Endothelial cell of umbilical vein (primary cell): ENCODE results near the gene CNIH2. TPM values are rescaled to one million over a fixed set of nuclear protein-coding genes. Genes with fewer than 3 reads are reported as not detected.

Experiments used
- BruUV-seq: library from RNA; stranded (reverse); fragments of 400-500 nt; replicated peaks from 2 replicates; lab custom pipeline; 2021; lab: Mats Ljungman, UMichigan
- CTCF ChIA-PET: fragments of 300-600, 350-600 bp; sonication (Branson Sonifier 250); formaldehyde crosslinking; loops from one replicate; lab custom pipeline; 2021; ENCODE audit warnings: antibody characterized with exemption, inconsistent platforms; lab: Charles Lee
- POLR2A ChIA-PET: fragments of 300-600, 350-600 bp; sonication (Branson Sonifier 250); formaldehyde crosslinking; loops from one replicate; lab custom pipeline; 2021; ENCODE audit warnings: antibody characterized with exemption, inconsistent platforms; lab: Charles Lee
- DNase-seq: peaks from one replicate; pipeline ENCODE4 v3.0.0-alpha.2; 2011; ENCODE audit warnings: low read depth, low spot score
- FAIRE-seq: peaks from 2 replicates; lab custom pipeline; 2011; peaks lifted over from hg19 to GRCh38; lab: Jason Lieb, UNC
- H2AFZ ChIP-seq: 2 replicates; pipeline ENCODE4 v1.6.0; 2012; ENCODE audit warnings: low read depth, low read length, control low read depth, inconsistent platforms
- H3K27ac ChIP-seq: 2 replicates; pipeline ENCODE4 v1.5.1; 2011; ENCODE audit warnings: low read depth, mild to moderate bottlenecking, control low read depth, low read length, moderate library complexity; ENCODE audit not compliant: insufficient read depth
- H3K27me3 ChIP-seq, 2 experiments: 2 replicates each; pipeline versions ENCODE4 v1.6.0 to v1.6.1; 2011; ENCODE audit warnings: low read length in 2 of 2, mixed read lengths in 1 of 2; ENCODE audit not compliant: control insufficient read depth in 2 of 2, insufficient read depth in 2 of 2
- H3K36me3 ChIP-seq, 2 experiments: 2 replicates in 1 of 2; 3 replicates in 1 of 2; pipeline ENCODE4 v1.5.1; 2011; ENCODE audit warnings: low read length in 2 of 2, mild to moderate bottlenecking in 1 of 2, moderate library complexity in 1 of 2; ENCODE audit not compliant: control insufficient read depth in 2 of 2, insufficient read depth in 2 of 2; ENCODE audit errors: extremely low read depth in 1 of 2
- H3K4me1 ChIP-seq: 3 replicates; pipeline ENCODE4 v1.5.1; 2011; ENCODE audit warnings: mild to moderate bottlenecking, low read length; ENCODE audit not compliant: control insufficient read depth, insufficient read depth; ENCODE audit errors: extremely low read depth
- H3K4me2 ChIP-seq: 2 replicates; pipeline ENCODE4 v1.6.1; 2011; ENCODE audit warnings: low read length, control low read depth, mixed read lengths; ENCODE audit not compliant: insufficient read depth
- H3K4me3 ChIP-seq, 3 experiments: fragments of 200-600 bp in 1 of 3; sonication (generic), shearing (Covaris generic) in 1 of 3; replicated peaks in 1 of 3; 2 replicates each; pipeline ENCODE4 v1.5.1; 2011 to 2016; ENCODE audit warnings: control low read depth in 3 of 3, low read length in 3 of 3, mild to moderate bottlenecking in 2 of 3, inconsistent platforms in 1 of 3, low read depth in 1 of 3, moderate library complexity in 1 of 3; ENCODE audit not compliant: insufficient read depth in 1 of 3
- H3K79me2 ChIP-seq: 2 replicates; pipeline ENCODE4 v1.6.0; 2012; ENCODE audit warnings: low read length, inconsistent platforms; ENCODE audit not compliant: control insufficient read depth, insufficient read depth
- H3K9ac ChIP-seq: replicated peaks from 2 replicates; pipeline ENCODE3; 2011; ENCODE audit warnings: low read length, control low read depth; ENCODE audit not compliant: insufficient read depth; ENCODE audit errors: extremely low read depth
- H3K9me1 ChIP-seq: replicated peaks from 3 replicates; pipeline ENCODE4 v1.6.0; 2011; ENCODE audit warnings: mild to moderate bottlenecking, low read length; ENCODE audit not compliant: control insufficient read depth, insufficient read depth; ENCODE audit errors: extremely low read depth
- H3K9me3 ChIP-seq: replicated peaks from 2 replicates; pipeline ENCODE4 v1.5.1; 2012; ENCODE audit warnings: low read length, inconsistent platforms; ENCODE audit not compliant: control insufficient read depth, insufficient read depth
- H4K20me1 ChIP-seq: replicated peaks from 2 replicates; pipeline ENCODE3; 2011; ENCODE audit warnings: mild to moderate bottlenecking, low read length; ENCODE audit not compliant: control insufficient read depth, insufficient read depth; ENCODE audit errors: extremely low read depth
- EZH2 ChIP-seq: IDR thresholded peaks from 2 replicates; pipeline ENCODE4 v1.6.1; 2012; ENCODE audit warnings: borderline replicate concordance, low read depth, mild to moderate bottlenecking, moderate library complexity, low read length, inconsistent platforms; ENCODE audit not compliant: severe bottlenecking
- JUN ChIP-seq: IDR thresholded peaks from 2 replicates; pipeline ENCODE4 v1.6.1; 2011; ENCODE audit warnings: borderline replicate concordance, low read depth; ENCODE audit not compliant: insufficient read length, insufficient read depth
- POLR2A ChIP-seq: IDR thresholded peaks from 2 replicates; pipeline ENCODE4 v1.6.1; 2012; ENCODE audit warnings: low read depth, mild to moderate bottlenecking, control low read depth, low read length
- POLR2AphosphoS5 ChIP-seq: IDR thresholded peaks from 2 replicates; pipeline ENCODE4 v1.6.1; 2012; ENCODE audit warnings: low read depth, mild to moderate bottlenecking, control low read depth, low read length, moderate library complexity; ENCODE audit not compliant: insufficient read depth
- dilution Hi-C: fragments of 300-500 bp; cut with MboI; formaldehyde crosslinking; loops from one replicate; pipeline ENCODE4 v1.15.0; 2019; ENCODE audit warnings: low sequenced_read_pairs; ENCODE audit not compliant: extremely low pct_ligation_motif_present
- intact Hi-C: fragments of 100-400 bp; cut with micrococcal nuclease; formaldehyde crosslinking; loops from one replicate; pipeline ENCODE4 v1.10.0; 2022
- polyA plus RNA-seq, 4 experiments: library from polyadenylated mRNA; depleted of rRNA in 3 of 4; stranded (reverse) in 3 of 4; unstranded in 1 of 4; fragments of >200 nt; gene quantifications; 2 replicates each; pipeline versions ENCODE4 v1.2.1 to v1.2.3, GENCODE V29; 2011 to 2012; ENCODE audit warnings: missing spikeins in 1 of 4
- total RNA-seq: library from RNA; stranded (reverse); gene quantifications from 2 replicates; pipeline ENCODE4 v1.2.3, GENCODE V29; 2021

The CNIH2 gene
- total and polyA plus RNA-seq, 2 donors (not counting 3 experiments of a cell fraction or from before 2014, with no cell fraction given): 0.46 to 1.2 TPM

DNA sequence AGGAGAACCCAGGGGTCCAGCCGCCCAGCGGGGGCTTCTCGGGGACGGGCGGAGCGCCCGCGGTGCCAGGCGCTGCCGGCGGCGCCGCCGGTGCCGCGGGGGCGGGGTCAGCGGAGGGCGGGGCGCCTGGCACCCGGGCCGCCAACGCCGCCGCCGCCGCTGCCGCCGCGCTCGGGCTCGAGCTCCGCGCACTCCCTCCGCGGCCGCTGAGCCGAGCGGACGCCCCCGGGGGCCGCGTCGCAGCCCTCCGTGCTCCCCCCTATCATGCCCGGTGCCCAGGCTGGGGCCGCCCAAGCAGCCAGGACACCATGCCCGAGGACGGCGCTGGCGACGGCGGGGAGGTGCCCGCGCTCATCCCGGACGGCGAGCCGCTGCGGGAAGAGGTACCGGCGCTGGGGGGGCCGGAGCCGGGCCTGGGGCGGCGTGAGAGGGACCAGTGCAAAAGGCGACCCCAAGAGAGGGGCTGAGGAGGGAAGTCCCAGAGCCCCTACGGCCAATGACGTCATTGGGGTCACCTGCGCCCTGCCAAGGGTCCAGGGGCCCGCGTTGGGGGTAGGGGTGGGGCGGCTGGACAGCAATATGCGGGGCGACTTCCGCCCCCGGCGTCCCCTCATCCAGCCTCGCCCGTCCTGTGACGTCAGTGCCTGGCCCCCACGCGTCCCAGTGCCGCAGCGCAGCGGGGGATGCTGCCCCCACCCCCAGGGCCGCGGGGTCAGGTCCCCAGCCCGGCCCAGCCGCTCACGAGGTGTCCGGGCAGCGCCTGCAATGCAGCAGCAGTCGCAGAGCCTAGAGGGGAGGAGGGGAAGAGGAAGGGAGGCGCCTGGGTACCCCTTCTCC is 13.9 kb downstream of the CNIH2 start, which contains the start of gene TMEM151A:
TSS of gene TMEM151A (plus strand) at position 189 of the 837 bp plus-strand sequence. CDS start at position 309, 120 bp downstream.
- BruUV-seq: no TSS peak
- no peaks in the 10 kb centered on the region for H4K20me1 ChIP-seq
- no peak within 1 kb of the TSS for H2AFZ ChIP-seq
- H3K36me3 ChIP-seq: no peaks in the 10 kb centered on the region
- H3K4me1 ChIP-seq: peaks cover 13% of the 10 kb centered on the region
- TF ChIP-seq POLR2A (no peak), EZH2 (peak; percentile 91)
- H3K27ac ChIP-seq: no peak within 1 kb of the TSS
- FAIRE-seq: no peak
- ChIA-PET CTCF (interaction anchor here (0.6 to 1.9 kb wide), 5 partner anchors 9 to 69 kb away, joined by 3 to 10 read pairs (median 5); no protein-coding TSS in a partner anchor), POLR2A (no interaction called here)
- peak within 1 kb of the TSS; percentile 16 for H3K4me2 ChIP-seq
- H3K79me2 ChIP-seq: peaks cover 12% of the 10 kb centered on the region
- H3K9me1 ChIP-seq: no peaks in the 10 kb centered on the region
- no peak for DNase-seq
- peak within 1 kb of the TSS in 1 of 3 experiments; percentile 13 for H3K4me3 ChIP-seq
- intact Hi-C loops: no loop called here
- peaks cover 20% of the 10 kb centered on the region in 2 experiments for H3K27me3 ChIP-seq
- dilution Hi-C loops: no loop called here
- H3K9me3 ChIP-seq: no peaks in the 10 kb centered on the region
- H3K9ac ChIP-seq: no peak within 1 kb of the TSS

DNA sequence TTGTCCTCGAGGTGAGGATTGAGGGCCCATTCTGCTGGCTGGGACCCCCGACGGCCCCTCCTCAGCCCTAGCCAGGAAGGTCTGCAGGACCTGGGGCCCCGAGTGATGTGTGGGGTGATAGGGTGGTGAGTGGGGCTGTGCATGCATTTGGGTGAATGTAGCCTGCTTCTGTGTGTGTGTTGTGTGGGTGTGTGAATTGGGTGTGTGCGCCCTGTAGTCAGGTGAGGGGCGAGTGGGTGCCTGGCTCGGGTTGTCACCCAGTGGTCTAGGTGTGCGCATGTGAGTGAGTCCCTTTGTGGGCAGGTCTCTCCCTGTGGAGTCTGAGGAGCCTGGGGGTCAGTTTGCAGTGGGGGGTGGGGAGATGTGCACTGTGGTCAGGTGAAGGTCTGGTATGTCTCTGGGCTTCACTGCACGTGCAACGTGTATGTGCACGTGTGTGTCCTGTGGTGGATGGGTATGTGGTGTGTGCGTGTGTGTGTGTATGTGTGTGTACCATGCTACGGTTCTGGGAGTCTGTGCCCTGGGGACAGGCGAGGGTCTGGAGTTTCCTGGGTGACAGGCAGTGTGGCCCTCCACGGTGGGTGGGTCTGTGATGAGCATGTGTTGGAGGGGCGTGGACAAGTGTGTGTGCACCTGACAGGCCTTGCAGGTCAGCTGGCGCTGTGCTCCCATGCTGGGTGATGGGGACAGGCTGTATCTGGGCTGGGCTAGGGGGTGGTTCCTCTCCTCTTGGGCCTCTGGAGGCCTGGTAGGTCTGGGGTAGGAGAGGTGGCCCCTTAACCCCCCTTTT is 14.8 kb downstream of the CNIH2 start:
- peaks cover 9% of the 10 kb centered on the region for H3K79me2 ChIP-seq
- H3K27ac ChIP-seq: no peak overlapping the region
- no peaks in the 10 kb centered on the region for H4K20me1 ChIP-seq
- dilution Hi-C loops: no loop called here
- H3K4me1 ChIP-seq: peaks cover 13% of the 10 kb centered on the region
- no peak overlapping the region for H3K4me3 ChIP-seq
- H3K9me1 ChIP-seq: no peaks in the 10 kb centered on the region
- H3K36me3 ChIP-seq: no peaks in the 10 kb centered on the region
- intact Hi-C loops: no loop called here
- peaks cover 20 to 22% of the 10 kb centered on the region in 2 experiments for H3K27me3 ChIP-seq
- H3K9me3 ChIP-seq: no peaks in the 10 kb centered on the region
- H3K4me2 ChIP-seq: no peak overlapping the region
- H3K9ac ChIP-seq: no peak overlapping the region
- ChIA-PET CTCF (no interaction called here), POLR2A (no interaction called here)
- no peak overlapping the region for H2AFZ ChIP-seq
- DNase-seq: no peak
- FAIRE-seq: no peak
- no peak for TF ChIP-seq POLR2AphosphoS5
- TF ChIP-seq JUN: no peak
- BruUV-seq: no TSS peak
